SU-DHL-6 (cell line): ENCODE data around the gene HSH2D.

Experiments used
- CTCF ChIP-seq: fragments of 200-600 bp; sonication (generic); IDR thresholded peaks from one replicate; pipeline ENCODE4 v1.5.1; 2017; ENCODE audit warnings: antibody characterized with exemption, mild to moderate bottlenecking, low read length, moderate library complexity; ENCODE audit not compliant: insufficient read depth, poor library complexity, severe bottlenecking
- EZH2phosphoT487 ChIP-seq: fragments of 200-600 bp; sonication (generic), shearing (Covaris generic); conservative IDR thresholded peaks from 2 replicates; pipeline ENCODE4 v1.6.1; 2018; ENCODE audit warnings: mild to moderate bottlenecking, antibody characterized with exemption, low read length, moderate library complexity, mixed read lengths

DNA sequence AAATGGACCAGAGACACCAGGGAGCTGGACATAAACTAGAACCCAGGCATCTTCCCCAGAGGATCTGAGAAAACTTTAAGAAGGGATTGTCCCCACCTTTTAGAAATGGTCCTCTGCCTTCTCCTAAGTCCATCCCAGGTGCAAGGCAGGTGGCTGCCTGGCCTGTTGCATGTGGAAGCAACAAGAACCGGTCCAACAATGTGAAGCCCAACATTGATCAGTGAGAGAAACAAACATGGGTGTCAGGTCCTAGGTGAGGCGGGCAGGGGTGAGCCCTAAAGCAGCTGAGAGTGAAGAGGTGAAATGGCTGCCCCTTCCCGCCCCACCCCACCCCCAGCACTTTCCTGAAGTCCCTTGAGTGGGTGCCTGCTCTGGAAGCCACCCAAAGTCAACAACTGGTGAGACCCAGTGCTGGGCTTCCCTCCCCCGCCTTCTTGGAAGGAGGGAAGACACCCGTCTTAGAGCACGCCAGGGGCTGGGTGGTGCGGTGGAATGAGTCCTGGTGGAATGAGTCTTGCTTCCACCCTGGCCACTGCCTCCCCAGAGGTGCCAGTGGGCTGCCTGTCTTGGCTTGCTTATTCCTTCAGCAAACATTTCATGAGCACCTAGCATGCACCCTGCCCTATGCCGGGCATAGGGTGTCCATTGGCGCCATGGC, 55.9 kb downstream of the HSH2D start:
- no peak for TF ChIP-seq CTCF
- TF ChIP-seq EZH2phosphoT487: no peak
